Right lobe of liver (tissue), 6 donors: ENCODE measurements around the gene KIAA1586. TPM values are rescaled to one million over a fixed set of nuclear protein-coding genes. Genes with fewer than 3 reads are reported as not detected.

Experiments
- ATAC-seq, 4 donors: fragments of 200-7000 bp; cut with Tn5 transposase; one replicate each; pipeline ENCODE4 v1.9.1; 2020; ENCODE audit warnings: mild to moderate bottlenecking in 4 of 4, moderate library complexity in 4 of 4
- DNase-seq, 3 donors: peaks; one replicate each; pipeline ENCODE4 v3.0.0-alpha.2; 2020
- H3K27ac ChIP-seq, 3 donors: fragments of 200-600 bp; one replicate each; pipeline ENCODE4 v1.8.0; 2022
- H3K27me3 ChIP-seq, 2 donors: fragments of 200-600 bp; one replicate each; pipeline ENCODE4 v1.8.0; 2022
- H3K36me3 ChIP-seq, 4 donors: fragments of 200-600 bp; sonication (generic) in 1 of 4; one replicate each; pipeline versions ENCODE4 v1.5.1 to v1.8.0; 2017 to 2022; ENCODE audit warnings: control low read depth in 1 of 4
- H3K4me1 ChIP-seq, 4 donors: fragments of 200-600 bp; sonication (generic) in 1 of 4; one replicate each; pipeline versions ENCODE4 v1.5.1 to v1.8.0; 2017 to 2022; ENCODE audit warnings: control low read depth in 1 of 4
- H3K4me3 ChIP-seq, 3 donors: fragments of 200-600 bp; one replicate each; pipeline ENCODE4 v1.8.0; 2022
- H3K9me3 ChIP-seq, 4 donors: fragments of 200-600 bp; sonication (generic) in 1 of 4; one replicate each; pipeline versions ENCODE4 v1.5.1 to v1.8.0; 2017 to 2022; ENCODE audit warnings: control low read depth in 1 of 4
- POLR2A ChIP-seq: fragments of 450-650 bp; IDR thresholded peaks from one replicate; pipeline ENCODE4 v1.6.1; 2017; ENCODE audit warnings: antibody characterized with exemption, mild to moderate bottlenecking
- WGBS: methylation state at CpG from one replicate; pipeline ENCODE4 v1.1.6; 2018; ENCODE audit warnings: low coverage, low lambda C conversion rate; ENCODE audit not compliant: insufficient coverage; ENCODE audit errors: missing lambda C conversion rate; 5-methylcytosine and 5-hydroxymethylcytosine counted together
- intact Hi-C, 2 donors: fragments of 100-400 bp; cut with DNase I; formaldehyde crosslinking; loops; one replicate each; pipeline versions ENCODE4 v1.11.2 to v1.14.1; 2022
- total RNA-seq, 6 experiments: library from RNA; depleted of rRNA in 2 of 6; stranded (reverse); fragments of >200 nt in 2 of 6; fragmentation: NEBNext Ultra II Directional in 3 of 6; extraction: Animal tissue kit (Norgen Biotek cat#: 25700) in 3 of 6; gene quantifications; one replicate each; pipeline versions ENCODE4 v1.1.0 to v1.2.4, GENCODE V29; 2016 to 2023
- TF ChIP-seq, protein P1 (sequence below), 4 donors: fragments of 200-600 bp in 3 of 4; fragments of 450-650 bp in 1 of 4; IDR thresholded peaks; one replicate each; pipeline versions ENCODE4 v1.5.1 to v1.8.0; 2016 to 2022; ENCODE audit warnings: antibody characterized with exemption in 4 of 4, mild to moderate bottlenecking in 2 of 4
- donor health status: DM: no; HTN: yes; CAD: no.
- donor health status: DM: no; HTN: no; CAD: no.
- donor health status: DM: no; HTN: no; CAD: no.
- donor health status: DM: no; HTN: yes; CAD: no.
- donor health status: DM: no; HTN: yes; CAD: no.

The KIAA1586 gene
- total RNA-seq, 6 experiments from 2014 or later, result 3.2 to 6.5 (median 4.5) TPM

DNA sequence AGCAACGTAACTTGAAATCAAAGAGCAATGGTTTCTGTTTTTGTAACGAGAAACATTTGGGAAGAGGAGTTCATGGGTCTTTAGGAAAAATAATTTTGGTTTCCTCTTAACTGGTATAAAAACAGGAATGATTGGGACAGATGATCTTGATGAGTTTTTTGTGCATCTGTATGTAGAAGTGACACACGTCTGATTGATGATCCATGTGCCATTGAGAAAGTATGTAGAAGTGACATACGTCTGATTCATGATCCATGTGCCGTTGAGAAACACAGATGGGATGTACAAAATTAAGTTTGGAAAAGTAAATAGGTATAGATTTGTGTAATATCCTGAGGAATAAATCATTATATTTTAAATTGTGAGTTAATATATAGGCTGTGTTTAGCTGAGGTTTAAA lies 2.1 kb downstream of the KIAA1586 start:
- no peaks in the 10 kb centered on the region for H3K4me1 ChIP-seq
- WGBS, result 78% methylated on average over 5 of the region's 5 CpGs
- TF ChIP-seq, protein P1, sequence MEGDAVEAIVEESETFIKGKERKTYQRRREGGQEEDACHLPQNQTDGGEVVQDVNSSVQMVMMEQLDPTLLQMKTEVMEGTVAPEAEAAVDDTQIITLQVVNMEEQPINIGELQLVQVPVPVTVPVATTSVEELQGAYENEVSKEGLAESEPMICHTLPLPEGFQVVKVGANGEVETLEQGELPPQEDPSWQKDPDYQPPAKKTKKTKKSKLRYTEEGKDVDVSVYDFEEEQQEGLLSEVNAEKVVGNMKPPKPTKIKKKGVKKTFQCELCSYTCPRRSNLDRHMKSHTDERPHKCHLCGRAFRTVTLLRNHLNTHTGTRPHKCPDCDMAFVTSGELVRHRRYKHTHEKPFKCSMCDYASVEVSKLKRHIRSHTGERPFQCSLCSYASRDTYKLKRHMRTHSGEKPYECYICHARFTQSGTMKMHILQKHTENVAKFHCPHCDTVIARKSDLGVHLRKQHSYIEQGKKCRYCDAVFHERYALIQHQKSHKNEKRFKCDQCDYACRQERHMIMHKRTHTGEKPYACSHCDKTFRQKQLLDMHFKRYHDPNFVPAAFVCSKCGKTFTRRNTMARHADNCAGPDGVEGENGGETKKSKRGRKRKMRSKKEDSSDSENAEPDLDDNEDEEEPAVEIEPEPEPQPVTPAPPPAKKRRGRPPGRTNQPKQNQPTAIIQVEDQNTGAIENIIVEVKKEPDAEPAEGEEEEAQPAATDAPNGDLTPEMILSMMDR (IDR thresholded peaks at IDR 0.05), result no peak
- TF ChIP-seq POLR2A, result no peak

GRCh38 chr6:57063847-57064246 lies 17.4 kb downstream of the KIAA1586 start:
- TF ChIP-seq POLR2A, result no peak
- TF ChIP-seq, protein P1 (IDR thresholded peaks at IDR 0.05), result no peak
- Histone ChIP-seq H3K27ac (no peak overlapping the region), H3K27me3 (no peaks in the 10 kb centered on the region), H3K9me3 (no peaks in the 10 kb centered on the region), H3K4me1 (no peaks in the 10 kb centered on the region), H3K4me3 (no peak overlapping the region), H3K36me3 (peaks cover 0 to 4% (median 0%) of the 10 kb centered on the region in 4 donors)
- intact Hi-C loops, result no loop called here
- ATAC-seq, result no peak
- 100% methylated on average over 3 of the region's 3 CpGs for WGBS
- DNase-seq, result no peak

More for the DNA sequence above, 2.1 kb downstream of the KIAA1586 start:
- peaks cover 0 to 15% (median 6%) of the 10 kb centered on the region in 4 donors for H3K36me3 ChIP-seq
- H3K9me3 ChIP-seq, result no peaks in the 10 kb centered on the region
- H3K27me3 ChIP-seq, result no peaks in the 10 kb centered on the region
- intact Hi-C loops, result no loop called here
- DNase-seq (no peak), ATAC-seq (no peak)
- no peak overlapping the region for H3K4me3 ChIP-seq
- H3K27ac ChIP-seq, result no peak overlapping the region

DNA sequence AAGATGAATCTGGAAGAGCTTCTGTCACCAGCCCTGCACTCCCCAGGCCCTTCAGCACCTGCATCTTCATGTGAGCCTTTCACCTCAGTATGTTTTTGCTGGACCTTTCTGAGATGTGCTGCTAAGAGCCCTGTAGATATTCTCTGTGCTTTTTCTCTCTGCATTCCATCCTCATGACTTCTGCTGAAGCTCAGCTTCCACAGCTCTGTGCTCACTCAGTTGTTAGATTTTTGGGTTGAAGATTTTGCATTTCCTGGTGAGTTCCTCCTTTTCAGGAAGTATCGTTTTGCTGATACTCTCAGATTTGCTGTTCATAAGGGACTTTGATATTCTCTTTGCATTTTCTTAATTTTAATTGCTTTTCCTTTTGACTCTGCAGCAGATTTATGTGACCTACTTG lies 18.3 kb downstream of the KIAA1586 start:
- WGBS, result 67% methylated on average over 1 of the region's 1 CpG

DNA sequence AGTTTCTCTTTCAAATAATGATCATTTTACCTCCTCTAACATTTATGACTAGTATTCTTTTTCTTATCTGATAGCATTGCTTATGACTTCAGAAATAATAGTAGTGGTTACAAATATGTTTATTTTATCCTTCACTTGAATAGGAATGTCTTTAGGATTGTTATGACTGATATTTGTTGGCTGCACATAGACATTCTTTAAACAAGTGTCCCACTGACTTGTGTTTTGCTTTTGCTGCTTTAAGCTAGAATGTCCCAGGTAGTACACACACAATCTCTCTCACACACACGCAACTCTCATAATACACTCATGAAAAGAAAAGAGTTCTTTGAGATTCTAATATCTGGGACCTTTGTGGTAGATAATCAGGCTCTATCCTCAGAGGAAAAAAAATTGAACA lies 21.6 kb downstream of the KIAA1586 start:
- no peak overlapping the region for H3K4me3 ChIP-seq
- peaks cover 0 to 4% (median 0%) of the 10 kb centered on the region in 4 donors for H3K36me3 ChIP-seq
- no peak overlapping the region for H3K27ac ChIP-seq
- no peaks in the 10 kb centered on the region for H3K9me3 ChIP-seq
- no peaks in the 10 kb centered on the region for H3K27me3 ChIP-seq
- DNase-seq (no peak), ATAC-seq (no peak)
- H3K4me1 ChIP-seq, result no peaks in the 10 kb centered on the region
- intact Hi-C loops, result no loop called here
- TF ChIP-seq, protein P1 (IDR thresholded peaks at IDR 0.05), result no peak
- TF ChIP-seq POLR2A, result no peak
- 92% methylated on average over 1 of the region's 1 CpG for WGBS

More for the DNA sequence above, 18.3 kb downstream of the KIAA1586 start:
- Histone ChIP-seq H3K27ac (no peak overlapping the region), H3K4me1 (no peaks in the 10 kb centered on the region), H3K36me3 (peaks cover 0 to 4% (median 0%) of the 10 kb centered on the region in 4 donors), H3K9me3 (no peaks in the 10 kb centered on the region), H3K4me3 (no peak overlapping the region), H3K27me3 (no peaks in the 10 kb centered on the region)
- ATAC-seq (no peak), DNase-seq (no peak)
- intact Hi-C loops, result no loop called here
- TF ChIP-seq, protein P1 (IDR thresholded peaks at IDR 0.05), result no peak
- no peak for TF ChIP-seq POLR2A

DNA sequence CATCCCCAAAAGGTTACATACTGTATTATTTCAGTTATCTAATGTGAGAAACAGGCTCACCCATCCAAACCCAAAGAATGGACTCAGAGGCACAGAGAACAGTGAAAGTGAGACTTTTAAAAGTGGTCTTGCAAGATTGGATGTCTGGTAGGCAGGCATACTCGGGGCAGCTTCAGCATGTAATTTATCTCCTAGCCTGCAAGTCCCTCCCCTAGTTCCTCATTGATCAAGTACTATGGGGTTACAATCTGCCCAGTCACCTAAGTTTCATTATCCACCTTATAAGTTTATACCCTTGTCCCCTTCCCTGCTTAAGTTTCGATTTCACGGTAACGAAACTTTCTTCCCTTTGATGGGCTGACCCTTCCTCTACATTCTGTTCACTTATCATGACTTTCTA lies 22.7 kb downstream of the KIAA1586 start:
- H3K27ac ChIP-seq, result no peak overlapping the region
- H3K27me3 ChIP-seq, result no peaks in the 10 kb centered on the region
- ATAC-seq (no peak), DNase-seq (no peak)
- TF ChIP-seq POLR2A, result no peak
- TF ChIP-seq, protein P1 (IDR thresholded peaks at IDR 0.05), result no peak
- H3K9me3 ChIP-seq, result no peaks in the 10 kb centered on the region
- intact Hi-C loops, result no loop called here
- peaks cover 0 to 4% (median 0%) of the 10 kb centered on the region in 4 donors for H3K36me3 ChIP-seq
- H3K4me3 ChIP-seq, result no peak overlapping the region
- no peaks in the 10 kb centered on the region for H3K4me1 ChIP-seq
- 93% methylated on average over 4 of the region's 4 CpGs for WGBS
